Sigmoid colon (tissue), 7 donors: ENCODE data around the gene DPF3. TPM values are rescaled to one million over a fixed set of nuclear protein-coding genes. Genes with fewer than 3 reads are reported as not detected.

Source experiments
- DNase-seq: peaks from one replicate; pipeline ENCODE4 v3.0.0-alpha.2; 2019
- H3K27ac ChIP-seq, 4 donors: fragments of 200-600 bp; sonication (generic); one replicate each; pipeline ENCODE4 v1.5.1; 2016 to 2019; ENCODE audit warnings: mild to moderate bottlenecking in 1 of 4
- H3K27me3 ChIP-seq, 3 donors: fragments of 200-600 bp; sonication (generic); one replicate each; pipeline ENCODE4 v1.5.1; 2019; ENCODE audit warnings: mild to moderate bottlenecking in 1 of 3
- H3K36me3 ChIP-seq, 4 donors: fragments of 200-600 bp; sonication (generic); one replicate each; pipeline ENCODE4 v1.5.1; 2016 to 2019
- H3K4me1 ChIP-seq, 4 donors: fragments of 200-600 bp; sonication (generic); one replicate each; pipeline ENCODE4 v1.5.1; 2017 to 2019
- H3K4me3 ChIP-seq, 4 donors: fragments of 200-600 bp; sonication (generic); one replicate each; pipeline ENCODE4 v1.5.1; 2017 to 2019; ENCODE audit warnings: mild to moderate bottlenecking in 2 of 4, moderate library complexity in 1 of 4
- H3K9me3 ChIP-seq, 4 donors: fragments of 200-600 bp in 3 of 4; sonication (generic) in 3 of 4; one replicate each; pipeline versions ENCODE4 v1.5.1 to v1.6.1; 2013 to 2019
- CTCF ChIP-seq, 4 experiments: fragments of 450-650 bp in 3 of 4; fragments of 200-600 bp in 1 of 4; IDR thresholded peaks; one replicate each; pipeline ENCODE4 v1.5.1; 2016 to 2019; ENCODE audit warnings: antibody characterized with exemption in 4 of 4, mild to moderate bottlenecking in 3 of 4, moderate library complexity in 2 of 4
- EP300 ChIP-seq, 4 donors: sonication (generic); formaldehyde crosslinking; IDR thresholded peaks; one replicate each; pipeline ENCODE4 v1.6.1; 2017; ENCODE audit warnings: antibody characterized with exemption in 4 of 4
- POLR2A ChIP-seq, 2 donors: fragments of 450-650 bp; IDR thresholded peaks; one replicate each; pipeline ENCODE4 v1.6.1; 2016; ENCODE audit warnings: antibody characterized with exemption in 2 of 2, mild to moderate bottlenecking in 2 of 2, moderate library complexity in 2 of 2
- POLR2AphosphoS5 ChIP-seq, 4 donors: sonication (generic); formaldehyde crosslinking; IDR thresholded peaks; one replicate each; pipeline ENCODE4 v1.6.1; 2017; ENCODE audit warnings: antibody characterized with exemption in 4 of 4
- WGBS, 2 donors: extraction: QIAGEN DNeasy Blood & Tissue Kit; methylation state at CpG; one replicate each; pipeline ENCODE4 v1.1.7; 2013; 5-methylcytosine and 5-hydroxymethylcytosine counted together
- intact Hi-C: fragments of 100-400 bp; cut with DNase I; formaldehyde crosslinking; loops from one replicate; pipeline ENCODE4 v1.15.1; 2023
- polyA plus RNA-seq, 3 donors: library from polyadenylated mRNA; stranded (reverse); fragments of 200-250 nt; gene quantifications; one replicate each; pipeline ENCODE4 v1.2.3, GENCODE V29; 2013
- total RNA-seq, 4 donors: library from RNA; depleted of rRNA; stranded (reverse); fragments of >200 nt; gene quantifications; one replicate each; pipeline ENCODE4 v1.1.0, GENCODE V29; 2016
- donor health status: healthy with polysubstance abuse.
- donor health status: Bipolar disorder and iron deficiency.
- donor health status: healthy.

Gene DPF3
- total and polyA plus RNA-seq, 7 donors, result 0.28 to 4.5 (median 2.3) TPM

- Histone ChIP-seq H3K27me3 (no peaks in the 10 kb centered on the region), H3K27ac (peak overlapping the region in 1 of 4 donors; percentile 54), H3K4me3 (no peak overlapping the region), H3K4me1 (peaks cover 0 to 11% (median 0%) of the 10 kb centered on the region in 4 donors), H3K36me3 (no peaks in the 10 kb centered on the region), H3K9me3 (no peaks in the 10 kb centered on the region)
- TF ChIP-seq EP300 (IDR thresholded peaks at IDR 0.05), result no peak
- TF ChIP-seq POLR2A (IDR thresholded peaks at IDR 0.05), result no peak
- no peak for TF ChIP-seq POLR2AphosphoS5 (IDR thresholded peaks at IDR 0.05)
- no peak for TF ChIP-seq CTCF (IDR thresholded peaks at IDR 0.05)
- intact Hi-C loops, result no loop called here
- DNase-seq, result peak; percentile 26
- WGBS, 2 donors, result 72 to 90% methylated on average over 7 of the region's 7 CpGs
Observed at GRCh38 chr14:72715215-72715849, 178.6 kb downstream of the DPF3 start.

GRCh38 chr14:72714871-72715214 lies 179.1 kb downstream of the DPF3 start:
- no peaks in the 10 kb centered on the region for H3K27me3 ChIP-seq
- TF ChIP-seq CTCF (IDR thresholded peaks at IDR 0.05), result no peak
- TF ChIP-seq POLR2A (IDR thresholded peaks at IDR 0.05), result no peak
- TF ChIP-seq POLR2AphosphoS5 (IDR thresholded peaks at IDR 0.05), result no peak
- no peak for TF ChIP-seq EP300 (IDR thresholded peaks at IDR 0.05)
- WGBS, 2 donors, result 82 to 85% methylated on average over 8 of the region's 8 CpGs
- no peaks in the 10 kb centered on the region for H3K36me3 ChIP-seq
- H3K9me3 ChIP-seq, result no peaks in the 10 kb centered on the region
- H3K4me1 ChIP-seq, result peaks cover 0 to 11% (median 0%) of the 10 kb centered on the region in 4 donors
- intact Hi-C loops, result no loop called here
- H3K4me3 ChIP-seq, result no peak overlapping the region
- peak overlapping the region in 1 of 4 donors; percentile 54 for H3K27ac ChIP-seq
- peak; percentile 26 for DNase-seq

- H3K4me1 ChIP-seq, result peaks cover 0 to 11% (median 0%) of the 10 kb centered on the region in 4 donors
- no peaks in the 10 kb centered on the region for H3K27me3 ChIP-seq
- H3K9me3 ChIP-seq, result no peaks in the 10 kb centered on the region
- peak; percentile 37 for DNase-seq
- intact Hi-C loops, result no loop called here
- WGBS, 2 donors, result 49 to 87% methylated on average over 14 of the region's 14 CpGs
- TF ChIP-seq CTCF (IDR thresholded peaks at IDR 0.05) (no peak), EP300 (IDR thresholded peaks at IDR 0.05) (no peak), POLR2A (IDR thresholded peaks at IDR 0.05) (no peak)
- H3K36me3 ChIP-seq, result no peaks in the 10 kb centered on the region
- no peak overlapping the region for H3K4me3 ChIP-seq
- no peak overlapping the region for H3K27ac ChIP-seq
Observed at GRCh38 chr14:72714094-72714493, 179.8 kb downstream of the DPF3 start.

- DNase-seq, result peak; percentile 50
- Histone ChIP-seq H3K4me1 (peaks cover 0 to 11% (median 0%) of the 10 kb centered on the region in 4 donors), H3K27ac (no peak overlapping the region), H3K9me3 (no peaks in the 10 kb centered on the region), H3K36me3 (no peaks in the 10 kb centered on the region), H3K4me3 (no peak overlapping the region), H3K27me3 (no peaks in the 10 kb centered on the region)
- intact Hi-C loops, result no loop called here
- 94 to 96% methylated on average over 12 of the region's 12 CpGs for WGBS, 2 donors
- no peak for TF ChIP-seq POLR2AphosphoS5 (IDR thresholded peaks at IDR 0.05)
- TF ChIP-seq POLR2A (IDR thresholded peaks at IDR 0.05), result no peak
- TF ChIP-seq CTCF (IDR thresholded peaks at IDR 0.05), result no peak
- no peak for TF ChIP-seq EP300 (IDR thresholded peaks at IDR 0.05)
Observed at GRCh38 chr14:72711936-72712335, 182.0 kb downstream of the DPF3 start.
